ENCODE data around the gene CCR7.

CCR7 gene

GRCh38 chr17:40515491-40516041, 49.7 kb downstream of the CCR7 start:
- no peak for DNase-seq (ENCODE audit: low spot score)

- no peak for DNase-seq (ENCODE audit: low spot score)
These were observed 50.3 kb downstream of the CCR7 start for GRCh38 chr17:40515011-40515410.

GRCh38 chr17:40514013-40514875, 51.0 kb downstream of the CCR7 start:
- DNase-seq (ENCODE audit: low spot score): no peak

GRCh38 chr17:40511667-40512220, 53.5 kb downstream of the CCR7 start:
- no peak for DNase-seq (ENCODE audit: low spot score)

GRCh38 chr17:40511136-40511535, 54.1 kb downstream of the CCR7 start:
- no peak for DNase-seq (ENCODE audit: low spot score)

- DNase-seq (ENCODE audit: low spot score): no peak
These were observed 55.0 kb downstream of the CCR7 start for GRCh38 chr17:40510328-40510648.

GRCh38 chr17:40509626-40510327, 55.5 kb downstream of the CCR7 start:
- no peak for DNase-seq (ENCODE audit: low spot score)

- DNase-seq (ENCODE audit: low spot score): no peak
These were observed 58.5 kb downstream of the CCR7 start for GRCh38 chr17:40506786-40507185.
